Common myeloid progenitor, CD34-positive (primary cell): Measurements from ENCODE around the gene CLEC20A.

Source experiments
- CTCF ChIA-PET: fragments of 350-600 bp; sonication (Branson Sonifier 250); formaldehyde crosslinking; loops from one replicate; lab custom pipeline; 2021; ENCODE audit warnings: antibody characterized with exemption; lab: Charles Lee
- POLR2A ChIA-PET: fragments of 350-600 bp; sonication (Branson Sonifier 250); formaldehyde crosslinking; loops from one replicate; lab custom pipeline; 2021; ENCODE audit warnings: antibody characterized with exemption; lab: Charles Lee
- DNase-seq, 3 donors: peaks; one replicate each; pipeline versions ENCODE4 v3.0.0 to v3.0.0-alpha.2; 2013
- H3K27ac ChIP-seq, 2 experiments: 1 replicate in 1 of 2; 2 replicates in 1 of 2; pipeline ENCODE4 v1.7.0; 2013; ENCODE audit warnings: inconsistent platforms in 2 of 2, low read length in 2 of 2, mild to moderate bottlenecking in 2 of 2, low read depth in 1 of 2, moderate library complexity in 1 of 2; ENCODE audit not compliant: severe bottlenecking in 2 of 2, insufficient read depth in 1 of 2, poor library complexity in 1 of 2
- H3K27me3 ChIP-seq, 5 experiments: replicated peaks in 2 of 5; 1 replicate in 3 of 5; 2 replicates in 2 of 5; pipeline versions ENCODE4 v1.6.1 to v1.7.0; 2013; ENCODE audit warnings: low read length in 4 of 5, mild to moderate bottlenecking in 2 of 5, moderate library complexity in 2 of 5, inconsistent platforms in 1 of 5; ENCODE audit not compliant: insufficient read depth in 5 of 5, control insufficient read depth in 4 of 5
- H3K36me3 ChIP-seq, 4 experiments: 1 replicate in 2 of 4; 2 replicates in 2 of 4; pipeline versions ENCODE4 v1.6.1 to v1.7.0; 2013; ENCODE audit warnings: low read length in 3 of 4, control low read depth in 1 of 4, mild to moderate bottlenecking in 1 of 4; ENCODE audit not compliant: control insufficient read depth in 4 of 4, insufficient read depth in 4 of 4
- H3K4me1 ChIP-seq, 4 experiments: 1 replicate in 3 of 4; 2 replicates in 1 of 4; pipeline versions ENCODE4 v1.6.1 to v1.7.1; 2013; ENCODE audit warnings: low read length in 3 of 4, mild to moderate bottlenecking in 3 of 4, control low read depth in 1 of 4, inconsistent platforms in 1 of 4, moderate library complexity in 1 of 4; ENCODE audit not compliant: control insufficient read depth in 4 of 4, insufficient read depth in 4 of 4; ENCODE audit errors: control extremely low read depth in 1 of 4
- H3K4me3 ChIP-seq, 7 experiments: 1 replicate in 4 of 7; 2 replicates in 3 of 7; pipeline versions ENCODE4 v1.5.1 to v1.7.0; 2013; ENCODE audit warnings: mild to moderate bottlenecking in 7 of 7, low read length in 6 of 7, moderate library complexity in 6 of 7, inconsistent platforms in 2 of 7, low read depth in 2 of 7, control low read depth in 1 of 7; ENCODE audit not compliant: insufficient read depth in 4 of 7, control insufficient read depth in 1 of 7; ENCODE audit errors: extremely low read depth in 1 of 7
- H3K9me3 ChIP-seq, 5 experiments: 1 replicate in 4 of 5; 2 replicates in 1 of 5; pipeline versions ENCODE4 v1.6.1 to v1.7.1; 2013; ENCODE audit warnings: low read length in 4 of 5, mild to moderate bottlenecking in 2 of 5, inconsistent platforms in 1 of 5, low read depth in 1 of 5, moderate library complexity in 1 of 5; ENCODE audit not compliant: control insufficient read depth in 4 of 5, insufficient read depth in 2 of 5; ENCODE audit errors: control extremely low read depth in 1 of 5
- WGBS: methylation state at CpG from one replicate; pipeline ENCODE4 v1.1.5; 2013; ENCODE audit not compliant: insufficient coverage; 5-methylcytosine and 5-hydroxymethylcytosine counted together

CLEC20A gene

DNA sequence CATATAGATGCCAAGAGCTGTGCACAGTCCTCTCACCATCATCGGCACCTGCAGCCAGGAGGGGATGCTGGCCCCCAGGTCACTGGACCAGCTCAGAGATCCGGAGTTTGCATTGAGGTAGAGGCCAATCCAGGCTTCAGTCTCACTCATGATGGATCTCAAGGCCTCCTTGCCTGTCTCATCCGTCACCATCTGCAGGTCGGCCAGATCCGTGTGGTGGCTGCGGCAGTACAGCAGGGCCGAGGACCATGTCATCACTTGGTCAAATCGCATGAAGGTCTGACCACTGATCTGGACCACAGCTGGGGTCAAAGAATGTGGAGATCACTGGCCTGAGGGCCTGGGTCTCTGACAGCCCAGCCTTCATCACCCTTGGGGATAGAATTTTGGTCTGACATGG is 6.6 kb downstream of the CLEC20A start:
- 97% methylated on average over 8 of the region's 8 CpGs for WGBS
- no peak overlapping the region for H3K4me3 ChIP-seq
- H3K27ac ChIP-seq: no peak overlapping the region
- ChIA-PET POLR2A (no interaction called here), CTCF (interaction anchor here (2.1 kb wide), 1 partner anchor 11 kb away, joined by 11 read pairs; no protein-coding TSS in a partner anchor)
- DNase-seq: no peak
- no peaks in the 10 kb centered on the region for H3K27me3 ChIP-seq
- H3K4me1 ChIP-seq: peaks cover 0 to 24% (median 10%) of the 10 kb centered on the region in 4 experiments
- no peaks in the 10 kb centered on the region for H3K36me3 ChIP-seq
- no peaks in the 10 kb centered on the region for H3K9me3 ChIP-seq

DNA sequence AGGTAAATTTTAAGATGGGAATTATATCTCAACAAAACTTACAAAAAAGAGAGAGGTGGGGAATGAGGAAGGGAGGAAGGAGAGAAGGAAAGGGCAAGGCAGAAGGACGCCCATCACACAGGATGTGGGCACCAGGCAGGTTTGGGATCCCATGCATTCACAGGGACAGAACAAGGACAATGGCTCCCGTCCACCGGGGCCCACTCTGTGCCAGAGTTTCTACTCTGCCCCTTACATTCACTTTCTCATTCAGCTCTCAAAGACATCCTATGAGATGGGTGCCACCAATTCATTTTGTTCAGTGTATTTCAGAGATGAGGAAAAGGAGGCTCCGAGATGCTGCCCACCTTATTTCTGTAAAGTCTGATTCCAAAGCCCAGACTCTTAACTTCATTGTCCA is 7.4 kb downstream of the CLEC20A start:
- 100% methylated on average over 1 of the region's 4 CpGs for WGBS
- DNase-seq: no peak
- H3K4me3 ChIP-seq: no peak overlapping the region
- H3K27ac ChIP-seq: no peak overlapping the region
- no peaks in the 10 kb centered on the region for H3K9me3 ChIP-seq
- POLR2A ChIA-PET: no interaction called here
- H3K27me3 ChIP-seq: no peaks in the 10 kb centered on the region
- peaks cover 0 to 30% (median 16%) of the 10 kb centered on the region in 4 experiments for H3K4me1 ChIP-seq
- no peaks in the 10 kb centered on the region for H3K36me3 ChIP-seq
- CTCF ChIA-PET: interaction anchor here (2.1 kb wide), 1 partner anchor 12 kb away, joined by 11 read pairs; no protein-coding TSS in a partner anchor

- DNase-seq: no peak
- no peak overlapping the region for H3K4me3 ChIP-seq
Observed at GRCh38 chr1:178488393-178488792, 8.4 kb downstream of the CLEC20A start.

DNA sequence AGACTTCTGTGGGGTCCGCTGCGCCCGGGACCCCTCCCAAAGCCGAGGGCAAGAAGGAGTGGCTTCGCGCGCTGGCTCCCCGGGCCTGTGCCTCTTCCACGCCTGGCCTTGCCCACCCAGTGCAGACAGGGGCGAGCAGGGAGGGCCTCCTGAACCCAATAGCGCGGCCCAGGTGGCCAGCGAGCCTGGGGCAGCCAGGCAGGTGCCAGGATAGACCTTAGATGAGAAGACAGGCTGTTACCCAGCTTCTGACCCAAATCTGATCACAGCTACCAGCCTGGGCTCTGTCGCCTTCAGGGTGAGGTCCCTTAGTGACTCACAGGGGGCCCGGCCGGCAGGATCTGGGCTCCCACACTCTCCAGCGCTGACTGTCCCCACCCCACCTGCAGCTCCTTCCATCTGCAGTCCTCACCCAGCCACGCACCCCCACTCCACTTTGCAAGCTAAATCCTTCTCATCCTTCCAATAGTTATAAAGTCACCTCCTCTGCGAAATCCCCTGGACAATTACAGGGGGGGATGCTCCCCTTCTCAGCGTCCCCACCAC is 9.6 kb downstream of the CLEC20A start:
- Histone ChIP-seq H3K4me1 (peaks cover 0 to 32% (median 18%) of the 10 kb centered on the region in 4 experiments), H3K9me3 (no peaks in the 10 kb centered on the region), H3K4me3 (peak overlapping the region in 5 of 7 experiments; percentile 9 to 63 (median 54)), H3K36me3 (no peaks in the 10 kb centered on the region), H3K27ac (no peak overlapping the region), H3K27me3 (no peaks in the 10 kb centered on the region)
- 49% methylated on average over 13 of the region's 20 CpGs for WGBS
- peak in 2 of 3 donors; percentile 14 to 17 for DNase-seq
- POLR2A ChIA-PET: no interaction called here
- CTCF ChIA-PET: interaction anchor here (1.1 kb wide), 1 partner anchor 11 kb away, joined by 4 read pairs; no protein-coding TSS in a partner anchor

More at GRCh38 chr1:178488393-178488792, 8.4 kb downstream of the CLEC20A start:
- Histone ChIP-seq H3K9me3 (no peaks in the 10 kb centered on the region), H3K27me3 (no peaks in the 10 kb centered on the region), H3K36me3 (no peaks in the 10 kb centered on the region), H3K27ac (no peak overlapping the region), H3K4me1 (peaks cover 0 to 30% (median 18%) of the 10 kb centered on the region in 4 experiments)
- ChIA-PET POLR2A (no interaction called here), CTCF (interaction anchor here (1.1 to 2.1 kb wide), 2 partner anchors 10 to 13 kb away, joined by 4 to 11 read pairs; no protein-coding TSS in a partner anchor)
- 100% methylated on average over 2 of the region's 4 CpGs for WGBS

- DNase-seq: peak in 2 of 3 donors; percentile 29 to 32
- Histone ChIP-seq H3K27ac (no peak overlapping the region), H3K4me1 (peaks cover 0 to 32% (median 18%) of the 10 kb centered on the region in 4 experiments), H3K36me3 (no peaks in the 10 kb centered on the region), H3K27me3 (no peaks in the 10 kb centered on the region), H3K9me3 (no peaks in the 10 kb centered on the region), H3K4me3 (peak overlapping the region in 5 of 7 experiments; percentile 9 to 63 (median 54))
- 30% methylated on average over 42 of the region's 54 CpGs for WGBS
- POLR2A ChIA-PET: no interaction called here
- CTCF ChIA-PET: interaction anchor here (1.2 kb wide), 1 partner anchor 16 kb away, joined by 4 read pairs; no protein-coding TSS in a partner anchor
Observed at GRCh38 chr1:178486100-178487069, 10.4 kb downstream of the CLEC20A start.

DNA sequence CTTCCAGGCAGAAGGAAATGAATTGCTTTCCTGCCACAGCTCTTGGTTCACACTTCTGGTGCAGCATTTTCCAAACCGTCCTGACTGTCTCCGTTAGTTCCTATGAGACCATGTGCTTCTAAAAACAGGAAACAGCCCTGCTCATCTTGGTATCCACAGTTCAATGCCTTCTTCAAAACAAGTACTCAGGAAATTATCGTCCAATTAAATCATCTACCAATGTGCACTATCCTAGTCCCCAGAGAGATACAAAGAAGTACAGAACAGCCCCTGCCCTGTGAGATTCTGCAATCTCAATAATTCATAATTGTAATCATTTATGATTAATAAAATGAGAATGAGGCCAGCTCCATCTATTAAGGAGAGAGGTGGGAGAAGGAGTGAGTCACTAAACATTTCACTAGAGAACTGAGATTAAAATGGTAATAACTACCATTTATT is 11.2 kb downstream of the CLEC20A start:
- ChIA-PET CTCF (interaction anchor here (1.2 kb wide), 1 partner anchor 17 kb away, joined by 4 read pairs; no protein-coding TSS in a partner anchor), POLR2A (no interaction called here)
- H3K27ac ChIP-seq: no peak overlapping the region
- H3K4me3 ChIP-seq: no peak overlapping the region
- 0% methylated on average over 2 of the region's 3 CpGs for WGBS
- no peaks in the 10 kb centered on the region for H3K9me3 ChIP-seq
- H3K4me1 ChIP-seq: peaks cover 0 to 32% (median 18%) of the 10 kb centered on the region in 4 experiments
- no peaks in the 10 kb centered on the region for H3K36me3 ChIP-seq
- peak in 2 of 3 donors; percentile 23 to 28 for DNase-seq
- H3K27me3 ChIP-seq: no peaks in the 10 kb centered on the region
